Tibial nerve (tissue), 4 donors: ENCODE measurements around the gene PCDH12. TPM values are rescaled to one million over a fixed set of nuclear protein-coding genes. Genes with fewer than 3 reads are reported as not detected.

Experiments
- DNase-seq, 2 donors: peaks; one replicate each; pipeline ENCODE4 v3.0.0-alpha.2; 2019; ENCODE audit warnings: low spot score in 2 of 2
- H3K27ac ChIP-seq, 4 donors: fragments of 200-600 bp; sonication (generic) in 3 of 4; one replicate each; pipeline ENCODE4 v1.5.1; 2017 to 2019; ENCODE audit warnings: mild to moderate bottlenecking in 1 of 4
- H3K27me3 ChIP-seq, 2 donors: fragments of 200-600 bp; sonication (generic) in 1 of 2; one replicate each; pipeline versions ENCODE4 v1.5.1 to v1.6.0; 2017 to 2019
- H3K36me3 ChIP-seq, 3 donors: fragments of 200-600 bp; sonication (generic); one replicate each; pipeline ENCODE4 v1.5.1; 2018 to 2019
- H3K4me1 ChIP-seq, 4 donors: fragments of 200-600 bp; sonication (generic) in 3 of 4; one replicate each; pipeline ENCODE4 v1.5.1; 2017 to 2019
- H3K4me3 ChIP-seq, 4 donors: fragments of 200-600 bp; sonication (generic) in 3 of 4; one replicate each; pipeline ENCODE4 v1.5.1; 2017 to 2019; ENCODE audit warnings: mild to moderate bottlenecking in 1 of 4, moderate library complexity in 1 of 4
- H3K9me3 ChIP-seq, 4 donors: fragments of 200-600 bp; sonication (generic) in 3 of 4; one replicate each; pipeline ENCODE4 v1.5.1; 2017 to 2019
- EP300 ChIP-seq, 2 donors: sonication (generic); formaldehyde crosslinking; IDR thresholded peaks; one replicate each; pipeline ENCODE4 v1.6.1; 2017; ENCODE audit warnings: antibody characterized with exemption in 2 of 2, mild to moderate bottlenecking in 1 of 2
- POLR2A ChIP-seq, 2 donors: fragments of 450-650 bp; IDR thresholded peaks; one replicate each; pipeline ENCODE4 v1.6.1; 2017; ENCODE audit warnings: antibody characterized with exemption in 2 of 2, mild to moderate bottlenecking in 2 of 2, moderate library complexity in 2 of 2
- WGBS, 2 donors: methylation state at CpG; one replicate each; pipeline ENCODE4 v1.1.5; 2018; 5-methylcytosine and 5-hydroxymethylcytosine counted together
- total RNA-seq, 4 donors: library from RNA; depleted of rRNA; stranded (reverse); fragments of >200 nt; gene quantifications; one replicate each; pipeline ENCODE4 v1.1.0, GENCODE V29; 2016
- TF ChIP-seq, protein P1 (sequence below), 5 experiments: fragments of 200-600 bp in 3 of 5; fragments of 450-650 bp in 2 of 5; sonication (generic) in 3 of 5; IDR thresholded peaks; one replicate each; pipeline ENCODE4 v1.5.1; 2016 to 2019; ENCODE audit warnings: antibody characterized with exemption in 5 of 5, mild to moderate bottlenecking in 3 of 5, moderate library complexity in 2 of 5

The PCDH12 gene
- total RNA-seq, 4 donors from 2014 or later: 1.0 to 4.5 (median 2.6) TPM

DNA sequence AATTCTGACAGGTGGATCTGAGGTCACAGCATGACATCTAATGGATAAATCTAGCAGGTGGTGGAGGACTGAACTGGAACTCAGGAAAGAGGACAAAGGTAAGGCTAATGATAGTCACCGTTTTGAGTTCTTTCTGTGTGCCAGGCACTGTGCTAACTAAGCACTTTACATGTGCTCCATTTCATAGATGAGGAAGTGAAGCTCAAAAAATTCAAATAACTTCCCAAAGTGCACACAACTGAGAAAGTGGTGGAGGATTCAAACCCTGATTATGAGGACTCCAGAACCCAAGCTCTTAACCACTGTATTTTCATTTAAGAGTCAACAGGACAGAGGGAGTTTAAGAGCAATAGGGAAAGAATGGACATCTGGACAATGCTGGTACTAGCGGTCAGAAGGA is 41.5 kb downstream of the PCDH12 start:
- Histone ChIP-seq H3K36me3 (no peaks in the 10 kb centered on the region), H3K9me3 (no peaks in the 10 kb centered on the region), H3K4me3 (no peak overlapping the region), H3K27ac (no peak overlapping the region), H3K4me1 (peaks cover 0 to 11% (median 9%) of the 10 kb centered on the region in 4 donors), H3K27me3 (no peaks in the 10 kb centered on the region)
- no peak for TF ChIP-seq EP300 (IDR thresholded peaks at IDR 0.05)
- TF ChIP-seq POLR2A (IDR thresholded peaks at IDR 0.05): no peak
- TF ChIP-seq, protein P1, sequence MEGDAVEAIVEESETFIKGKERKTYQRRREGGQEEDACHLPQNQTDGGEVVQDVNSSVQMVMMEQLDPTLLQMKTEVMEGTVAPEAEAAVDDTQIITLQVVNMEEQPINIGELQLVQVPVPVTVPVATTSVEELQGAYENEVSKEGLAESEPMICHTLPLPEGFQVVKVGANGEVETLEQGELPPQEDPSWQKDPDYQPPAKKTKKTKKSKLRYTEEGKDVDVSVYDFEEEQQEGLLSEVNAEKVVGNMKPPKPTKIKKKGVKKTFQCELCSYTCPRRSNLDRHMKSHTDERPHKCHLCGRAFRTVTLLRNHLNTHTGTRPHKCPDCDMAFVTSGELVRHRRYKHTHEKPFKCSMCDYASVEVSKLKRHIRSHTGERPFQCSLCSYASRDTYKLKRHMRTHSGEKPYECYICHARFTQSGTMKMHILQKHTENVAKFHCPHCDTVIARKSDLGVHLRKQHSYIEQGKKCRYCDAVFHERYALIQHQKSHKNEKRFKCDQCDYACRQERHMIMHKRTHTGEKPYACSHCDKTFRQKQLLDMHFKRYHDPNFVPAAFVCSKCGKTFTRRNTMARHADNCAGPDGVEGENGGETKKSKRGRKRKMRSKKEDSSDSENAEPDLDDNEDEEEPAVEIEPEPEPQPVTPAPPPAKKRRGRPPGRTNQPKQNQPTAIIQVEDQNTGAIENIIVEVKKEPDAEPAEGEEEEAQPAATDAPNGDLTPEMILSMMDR (IDR thresholded peaks at IDR 0.05): no peak
- DNase-seq: no peak
- WGBS, 2 donors: 62 to 70% methylated on average over 2 of the region's 2 CpGs

DNA sequence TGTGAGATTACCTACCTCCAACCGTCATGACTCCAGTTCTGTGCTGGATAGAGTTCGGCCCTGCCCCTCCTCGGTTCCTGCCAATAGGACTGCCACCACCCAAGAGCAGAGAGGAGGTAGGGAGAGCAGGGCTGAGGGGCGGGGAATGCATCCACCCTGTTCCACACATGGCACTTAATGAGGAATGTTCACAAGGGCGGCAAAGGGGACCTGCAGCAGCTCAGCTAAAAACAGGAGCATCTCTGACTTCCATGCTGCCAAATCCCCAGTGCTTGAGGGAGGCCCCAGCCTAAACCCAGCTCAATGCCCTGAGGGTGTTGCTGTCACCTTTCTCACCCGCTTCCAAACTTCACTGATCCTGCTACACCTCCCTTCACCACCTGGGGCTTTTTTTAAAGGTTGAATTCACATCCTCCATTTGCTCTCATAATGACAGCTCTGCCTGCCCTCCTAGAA is 42.1 kb downstream of the PCDH12 start:
- Histone ChIP-seq H3K36me3 (no peaks in the 10 kb centered on the region), H3K4me3 (no peak overlapping the region), H3K27ac (no peak overlapping the region), H3K27me3 (no peaks in the 10 kb centered on the region), H3K9me3 (no peaks in the 10 kb centered on the region), H3K4me1 (peaks cover 0 to 11% (median 9%) of the 10 kb centered on the region in 4 donors)
- 72 to 75% methylated on average over 5 to 6 of the region's 6 CpGs for WGBS, 2 donors
- no peak for DNase-seq
- TF ChIP-seq, protein P1 (IDR thresholded peaks at IDR 0.05): no peak
- TF ChIP-seq POLR2A (IDR thresholded peaks at IDR 0.05) (no peak), EP300 (IDR thresholded peaks at IDR 0.05) (no peak)

DNA sequence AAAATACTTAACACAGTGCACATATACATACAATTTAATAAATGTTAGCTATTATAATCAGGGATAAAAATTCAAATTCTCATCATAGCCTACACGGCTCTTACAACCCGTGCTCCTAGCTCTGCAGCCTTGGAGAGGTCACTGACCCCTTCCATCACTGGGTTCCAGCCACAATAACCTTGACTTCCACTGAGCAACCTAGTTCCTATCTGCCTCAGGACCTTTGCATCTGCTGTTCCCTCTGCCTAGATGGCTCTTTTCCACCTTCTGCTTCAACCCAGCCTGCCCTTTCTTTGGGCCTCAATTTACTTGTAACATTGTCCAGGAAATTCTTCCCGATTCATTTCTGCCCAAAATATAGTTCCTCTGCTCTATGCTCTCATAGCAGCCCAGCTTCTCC is 43.2 kb downstream of the PCDH12 start:
- no peak overlapping the region for H3K4me3 ChIP-seq
- WGBS, 2 donors: 81 to 86% methylated on average over 3 of the region's 3 CpGs
- TF ChIP-seq, protein P1 (IDR thresholded peaks at IDR 0.05): no peak
- TF ChIP-seq POLR2A (IDR thresholded peaks at IDR 0.05): no peak
- TF ChIP-seq EP300 (IDR thresholded peaks at IDR 0.05): no peak

DNA sequence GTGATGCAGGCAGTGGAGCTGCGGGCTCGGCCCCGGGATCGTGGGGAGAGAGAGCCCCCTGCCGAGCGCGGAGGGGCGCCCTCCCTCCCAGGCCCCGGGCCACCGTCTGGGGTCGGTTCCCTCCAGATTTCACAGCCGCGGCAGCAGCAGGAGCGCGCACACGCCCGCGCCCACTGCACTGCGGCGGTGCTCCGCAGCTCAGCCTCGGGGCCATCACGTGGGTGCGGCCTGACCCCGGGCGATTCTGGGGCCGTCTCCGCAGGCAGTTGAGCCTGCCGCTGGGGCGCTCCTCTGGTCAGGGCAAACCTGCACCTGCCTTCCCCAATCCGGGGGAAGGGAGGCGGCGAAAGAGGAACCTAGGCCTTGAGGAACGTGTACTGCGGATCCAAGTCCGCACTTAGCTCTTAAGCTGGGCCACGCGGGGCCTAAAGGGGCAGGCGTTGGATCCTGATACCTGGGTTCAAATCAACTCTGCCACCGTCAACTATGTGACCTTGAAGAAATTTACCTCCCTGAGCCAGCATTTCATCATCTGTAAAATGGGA is 43.7 kb downstream of the PCDH12 start:
- H3K36me3 ChIP-seq: no peaks in the 10 kb centered on the region
- TF ChIP-seq EP300 (IDR thresholded peaks at IDR 0.05) (no peak), POLR2A (IDR thresholded peaks at IDR 0.05) (no peak)
- TF ChIP-seq, protein P1 (IDR thresholded peaks at IDR 0.05): peak; percentile 24 to 68 (median 52)
- DNase-seq: no peak
- peaks cover 0 to 11% (median 9%) of the 10 kb centered on the region in 4 donors for H3K4me1 ChIP-seq
- H3K9me3 ChIP-seq: no peaks in the 10 kb centered on the region
- 19 to 38% methylated on average over 12 to 13 of the region's 40 CpGs for WGBS, 2 donors
- no peak overlapping the region for H3K27ac ChIP-seq
- H3K27me3 ChIP-seq: no peaks in the 10 kb centered on the region
- H3K4me3 ChIP-seq: peak overlapping the region; percentile 16 to 49 (median 32)

More for the DNA sequence above, 43.2 kb downstream of the PCDH12 start:
- H3K9me3 ChIP-seq: no peaks in the 10 kb centered on the region
- peaks cover 0 to 11% (median 9%) of the 10 kb centered on the region in 4 donors for H3K4me1 ChIP-seq
- H3K36me3 ChIP-seq: no peaks in the 10 kb centered on the region
- H3K27me3 ChIP-seq: no peaks in the 10 kb centered on the region
- DNase-seq: no peak
- no peak overlapping the region for H3K27ac ChIP-seq

DNA sequence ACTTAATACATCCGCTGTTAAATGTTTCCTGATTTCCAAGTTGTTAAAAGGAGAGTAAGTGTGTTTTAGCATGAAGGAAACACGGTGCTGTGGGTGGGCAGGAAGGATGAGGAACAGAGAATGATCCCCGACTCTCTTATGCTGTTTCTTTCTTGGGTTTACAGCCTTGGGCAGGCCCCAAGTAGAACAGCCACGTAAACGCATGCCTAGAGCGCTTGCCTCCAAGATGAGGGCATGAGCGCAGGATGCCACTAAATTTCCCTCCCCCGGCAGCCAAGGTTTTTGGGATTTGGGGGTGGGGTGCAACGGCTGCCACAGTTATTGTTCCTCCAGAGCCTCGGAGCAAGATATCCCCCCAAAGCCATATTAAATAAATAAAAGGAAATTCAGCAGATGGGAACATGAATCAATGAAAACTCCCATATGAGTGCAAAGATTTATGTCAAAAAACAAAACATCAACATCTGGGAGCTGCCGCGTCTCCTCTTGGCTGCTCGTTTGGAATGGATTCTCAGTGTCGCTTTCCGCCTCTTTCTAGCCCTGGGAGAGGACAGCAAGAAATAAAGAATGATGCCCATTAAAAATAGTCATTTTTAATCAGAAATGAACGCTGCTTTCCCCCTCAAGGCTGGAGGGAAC is 44.3 kb downstream of the PCDH12 start:
- WGBS, 2 donors: 19 to 20% methylated on average over 16 of the region's 16 CpGs

More for the DNA sequence above, 44.3 kb downstream of the PCDH12 start:
- Histone ChIP-seq H3K36me3 (no peaks in the 10 kb centered on the region), H3K27me3 (no peaks in the 10 kb centered on the region), H3K9me3 (no peaks in the 10 kb centered on the region), H3K4me1 (peaks cover 0 to 11% (median 9%) of the 10 kb centered on the region in 4 donors), H3K27ac (no peak overlapping the region), H3K4me3 (peak overlapping the region; percentile 16 to 49 (median 32))
- DNase-seq: no peak
- TF ChIP-seq, protein P1 (IDR thresholded peaks at IDR 0.05): no peak
- TF ChIP-seq POLR2A (IDR thresholded peaks at IDR 0.05): no peak
- TF ChIP-seq EP300 (IDR thresholded peaks at IDR 0.05): no peak
